Measurements from ENCODE around the gene MTMR3.

MTMR3 gene

DNA sequence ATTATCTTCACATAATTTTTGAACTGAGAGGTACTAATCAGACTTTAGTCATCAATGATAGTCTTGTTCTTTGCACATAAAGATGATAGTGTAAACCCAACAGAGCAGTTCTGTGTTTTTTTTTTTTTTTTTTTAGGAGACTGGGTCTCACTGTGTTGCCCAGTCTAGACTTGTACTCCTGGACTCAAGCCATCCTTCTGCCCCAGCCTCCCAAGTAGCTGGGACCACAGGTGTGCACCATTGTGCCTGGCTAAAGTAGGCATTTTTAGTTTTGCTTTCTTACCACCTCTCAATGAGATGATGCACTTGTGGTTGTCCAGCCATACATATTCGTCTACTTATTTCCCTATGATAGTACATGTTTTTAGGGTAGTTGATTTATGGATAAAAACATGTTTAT is 50.6 kb downstream of the MTMR3 start:
- TF ChIP-seq, protein P1, sequence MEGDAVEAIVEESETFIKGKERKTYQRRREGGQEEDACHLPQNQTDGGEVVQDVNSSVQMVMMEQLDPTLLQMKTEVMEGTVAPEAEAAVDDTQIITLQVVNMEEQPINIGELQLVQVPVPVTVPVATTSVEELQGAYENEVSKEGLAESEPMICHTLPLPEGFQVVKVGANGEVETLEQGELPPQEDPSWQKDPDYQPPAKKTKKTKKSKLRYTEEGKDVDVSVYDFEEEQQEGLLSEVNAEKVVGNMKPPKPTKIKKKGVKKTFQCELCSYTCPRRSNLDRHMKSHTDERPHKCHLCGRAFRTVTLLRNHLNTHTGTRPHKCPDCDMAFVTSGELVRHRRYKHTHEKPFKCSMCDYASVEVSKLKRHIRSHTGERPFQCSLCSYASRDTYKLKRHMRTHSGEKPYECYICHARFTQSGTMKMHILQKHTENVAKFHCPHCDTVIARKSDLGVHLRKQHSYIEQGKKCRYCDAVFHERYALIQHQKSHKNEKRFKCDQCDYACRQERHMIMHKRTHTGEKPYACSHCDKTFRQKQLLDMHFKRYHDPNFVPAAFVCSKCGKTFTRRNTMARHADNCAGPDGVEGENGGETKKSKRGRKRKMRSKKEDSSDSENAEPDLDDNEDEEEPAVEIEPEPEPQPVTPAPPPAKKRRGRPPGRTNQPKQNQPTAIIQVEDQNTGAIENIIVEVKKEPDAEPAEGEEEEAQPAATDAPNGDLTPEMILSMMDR (conservative IDR thresholded peaks at IDR 0.05; ENCODE audit: low read depth, low read length), result no peak
- no peak for DNase-seq (ENCODE audit: low read depth)
- H3K4me3 ChIP-seq (ENCODE audit: low read depth, low read length), result no peak overlapping the region

DNA sequence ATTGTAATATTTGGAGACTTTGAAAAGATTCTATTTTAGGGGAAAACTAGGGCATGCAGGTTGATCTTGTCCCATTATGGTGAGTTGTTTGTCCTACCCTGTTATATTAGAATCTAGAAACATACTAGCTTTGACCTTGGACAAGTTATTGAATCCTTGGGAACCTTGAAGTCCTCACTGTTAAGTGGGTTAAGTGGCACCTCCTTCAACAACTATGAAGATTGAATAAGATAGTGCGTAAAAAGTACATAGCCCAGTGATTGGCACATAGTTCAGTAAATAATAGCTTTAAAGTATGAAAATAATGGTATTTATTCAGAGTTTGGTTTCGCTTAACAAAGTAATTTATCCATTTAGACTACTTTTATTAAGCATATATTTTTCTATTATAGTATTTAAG is 51.6 kb downstream of the MTMR3 start:
- TF ChIP-seq, protein P1 (conservative IDR thresholded peaks at IDR 0.05; ENCODE audit: low read depth, low read length), result no peak
- DNase-seq (ENCODE audit: low read depth), result no peak
- no peak overlapping the region for H3K4me3 ChIP-seq (ENCODE audit: low read depth, low read length)

DNA sequence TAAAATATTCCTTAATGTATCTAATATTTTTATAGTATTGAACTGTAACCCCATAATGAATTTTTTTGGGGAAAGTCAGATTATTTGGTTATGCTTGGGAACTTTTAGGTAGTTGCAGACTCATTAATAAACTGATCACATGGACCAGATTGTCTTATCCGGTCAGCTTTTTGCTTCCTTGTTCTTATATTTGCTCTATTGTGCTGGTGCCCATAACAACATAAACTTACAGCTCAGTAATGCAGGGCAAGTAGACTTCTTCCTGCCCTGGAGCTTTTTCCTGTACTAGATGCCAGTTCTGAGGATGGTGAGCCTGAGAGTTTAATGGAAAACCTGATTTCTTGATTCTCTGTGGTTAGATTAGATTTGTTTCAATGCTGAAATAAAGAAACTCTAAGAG is 53.2 kb downstream of the MTMR3 start:
- TF ChIP-seq, protein P1 (conservative IDR thresholded peaks at IDR 0.05; ENCODE audit: low read depth, low read length), result no peak
- no peak overlapping the region for H3K4me3 ChIP-seq (ENCODE audit: low read depth, low read length)
- DNase-seq (ENCODE audit: low read depth), result no peak

- TF ChIP-seq, protein P1 (conservative IDR thresholded peaks at IDR 0.05; ENCODE audit: low read depth, low read length), result no peak
- peak; percentile 27 for DNase-seq (ENCODE audit: low read depth)
- H3K4me3 ChIP-seq (ENCODE audit: low read depth, low read length), result no peak overlapping the region
Measured at GRCh38 chr22:29937940-29938693, 55.1 kb downstream of the MTMR3 start.

DNA sequence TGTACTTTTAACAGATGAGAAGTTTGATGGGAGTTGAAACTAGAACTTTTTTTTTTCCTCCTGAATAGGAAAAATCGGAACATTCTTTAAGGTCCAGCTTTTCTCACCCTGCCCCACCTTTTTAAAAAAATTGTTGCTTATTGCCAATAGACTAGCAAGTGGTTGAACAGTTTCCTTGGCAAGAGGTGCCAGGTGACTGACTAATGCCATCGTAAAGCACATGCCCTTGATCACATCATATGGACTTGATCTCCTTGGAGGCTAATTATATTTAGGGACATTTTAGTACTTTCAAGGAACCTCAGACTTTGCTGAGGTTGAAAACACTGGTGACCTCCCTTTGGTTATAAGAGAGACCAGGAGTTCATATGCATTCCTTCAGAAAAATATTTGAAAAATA is 57.6 kb downstream of the MTMR3 start:
- TF ChIP-seq, protein P1 (conservative IDR thresholded peaks at IDR 0.05; ENCODE audit: low read depth, low read length), result no peak
- H3K4me3 ChIP-seq (ENCODE audit: low read depth, low read length), result no peak overlapping the region
- DNase-seq (ENCODE audit: low read depth), result no peak

DNA sequence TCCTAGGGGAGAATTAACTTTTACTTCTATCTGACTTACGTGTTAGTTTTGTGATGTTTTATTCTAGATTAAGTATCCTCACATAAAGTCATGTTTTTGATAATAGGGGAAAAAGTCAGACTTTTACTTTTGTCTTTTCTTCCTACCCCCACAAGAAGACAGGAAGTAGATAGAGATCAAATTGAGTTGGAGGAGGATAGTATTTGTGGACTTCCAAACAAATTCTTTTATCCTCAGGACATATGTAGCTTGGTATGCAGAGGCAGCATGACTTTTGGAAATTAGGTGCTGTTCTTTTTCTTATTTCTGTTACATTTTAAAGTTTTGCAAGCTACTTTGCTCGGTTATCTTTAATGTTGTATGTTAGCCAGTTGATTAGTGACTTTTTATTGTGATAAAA is 61.4 kb downstream of the MTMR3 start:
- DNase-seq (ENCODE audit: low read depth), result peak; percentile 8
- TF ChIP-seq, protein P1 (conservative IDR thresholded peaks at IDR 0.05; ENCODE audit: low read depth, low read length), result no peak

DNA sequence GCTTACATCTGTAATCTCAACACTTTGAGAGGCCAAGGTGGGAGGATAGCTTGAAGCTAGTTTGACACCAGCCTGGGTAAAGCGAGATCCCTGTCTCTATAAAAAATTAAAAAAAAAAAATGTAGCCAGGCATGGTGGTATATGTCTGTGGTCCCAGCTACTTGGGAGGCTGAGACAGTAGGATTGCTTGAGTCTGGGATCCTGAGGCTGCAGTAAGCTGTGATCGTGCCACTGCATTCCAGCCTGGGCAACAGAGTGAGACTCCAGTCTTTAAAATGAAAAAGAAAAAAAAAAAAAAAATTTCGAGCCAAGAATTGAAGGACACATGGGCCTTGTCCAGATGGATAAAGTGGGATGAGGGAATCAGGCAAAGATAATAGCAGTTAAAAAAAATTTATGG is 62.5 kb downstream of the MTMR3 start:
- no peak overlapping the region for H3K4me3 ChIP-seq (ENCODE audit: low read depth, low read length)
- TF ChIP-seq, protein P1 (conservative IDR thresholded peaks at IDR 0.05; ENCODE audit: low read depth, low read length), result no peak
- no peak for DNase-seq (ENCODE audit: low read depth)

More for the DNA sequence above, 61.4 kb downstream of the MTMR3 start:
- no peak overlapping the region for H3K4me3 ChIP-seq (ENCODE audit: low read depth, low read length)
